Neuronal stem cell (in vitro differentiated cells): ENCODE measurements around the gene P2RY12.

ENCODE experiments used
- DNase-seq: peaks from one replicate; pipeline ENCODE4 v3.0.0-alpha.2; 2013; ENCODE audit warnings: low spot score
- H2AFZ ChIP-seq: one replicate; pipeline ENCODE4 v1.6.1; 2013; ENCODE audit warnings: mild to moderate bottlenecking, low read length, inconsistent platforms
- H2AK5ac ChIP-seq: 2 replicates; pipeline ENCODE4 v1.6.1; 2013; ENCODE audit warnings: low read depth, mild to moderate bottlenecking, inconsistent platforms, low read length, moderate library complexity, mixed read lengths
- H2BK120ac ChIP-seq: 2 replicates; pipeline ENCODE4 v1.6.1; 2013; ENCODE audit warnings: low read depth, mild to moderate bottlenecking, inconsistent platforms, low read length, moderate library complexity, mixed read lengths
- H2BK12ac ChIP-seq: one replicate; pipeline ENCODE4 v1.6.1; 2013; ENCODE audit warnings: low read length, inconsistent platforms
- H2BK15ac ChIP-seq: 2 replicates; pipeline ENCODE4 v1.6.1; 2013; ENCODE audit warnings: mild to moderate bottlenecking, low read length, inconsistent platforms, mixed read lengths
- H2BK5ac ChIP-seq: one replicate; pipeline ENCODE4 v1.6.1; 2013; ENCODE audit warnings: inconsistent platforms, mild to moderate bottlenecking, low read length, moderate library complexity
- H3K14ac ChIP-seq: one replicate; pipeline ENCODE4 v1.6.1; 2013; ENCODE audit warnings: low read length, inconsistent platforms
- H3K18ac ChIP-seq: 2 replicates; pipeline ENCODE4 v1.6.1; 2013; ENCODE audit warnings: low read length, inconsistent platforms
- H3K23ac ChIP-seq: 2 replicates; pipeline ENCODE4 v1.6.1; 2013; ENCODE audit warnings: low read depth, mild to moderate bottlenecking, mixed read lengths, low read length, inconsistent platforms; ENCODE audit not compliant: poor library complexity
- H3K27ac ChIP-seq: replicated peaks from 3 replicates; pipeline ENCODE4 v1.5.1; 2013; ENCODE audit warnings: low read length, inconsistent platforms
- H3K27me3 ChIP-seq, 3 experiments: 2 replicates each; pipeline ENCODE4 v1.6.1; 2013; ENCODE audit warnings: low read length in 3 of 3, mild to moderate bottlenecking in 2 of 3, inconsistent platforms in 1 of 3, low read depth in 1 of 3, mixed read lengths in 1 of 3, moderate library complexity in 1 of 3; ENCODE audit not compliant: control insufficient read depth in 3 of 3, insufficient read depth in 3 of 3
- H3K36me3 ChIP-seq, 2 donors: replicated peaks in 1 of 2; 2 replicates each; pipeline ENCODE4 v1.6.1; 2013; ENCODE audit warnings: low read length in 2 of 2; ENCODE audit not compliant: control insufficient read depth in 2 of 2, insufficient read depth in 2 of 2
- H3K4ac ChIP-seq: 2 replicates; pipeline ENCODE4 v1.6.1; 2013; ENCODE audit warnings: inconsistent platforms, mild to moderate bottlenecking, low read length, moderate library complexity
- H3K4me1 ChIP-seq, 2 donors: 1 replicate in 1 of 2; 2 replicates in 1 of 2; pipeline ENCODE4 v1.6.1; 2013; ENCODE audit warnings: low read length in 2 of 2, low read depth in 1 of 2; ENCODE audit not compliant: control insufficient read depth in 2 of 2, insufficient read depth in 1 of 2
- H3K4me2 ChIP-seq: one replicate; pipeline ENCODE4 v1.6.1; 2013; ENCODE audit warnings: mild to moderate bottlenecking, low read length, inconsistent platforms; ENCODE audit not compliant: insufficient read depth, poor library complexity, severe bottlenecking
- H3K4me3 ChIP-seq, 2 donors: 2 replicates each; pipeline ENCODE4 v1.5.1; 2013; ENCODE audit warnings: low read length in 2 of 2, mild to moderate bottlenecking in 2 of 2, inconsistent platforms in 1 of 2, moderate library complexity in 1 of 2
- H3K79me1 ChIP-seq: one replicate; pipeline ENCODE4 v1.6.1; 2013; ENCODE audit warnings: low read depth, mild to moderate bottlenecking, inconsistent platforms, low read length, moderate library complexity
- H3K9ac ChIP-seq: one replicate; pipeline ENCODE4 v1.6.1; 2013; ENCODE audit warnings: mild to moderate bottlenecking, low read depth, low read length, inconsistent platforms; ENCODE audit not compliant: poor library complexity
- H3K9me3 ChIP-seq, 2 donors: replicated peaks in 1 of 2; 2 replicates each; pipeline versions ENCODE3 to v1.6.1; 2013; ENCODE audit warnings: low read length in 2 of 2, mild to moderate bottlenecking in 2 of 2, inconsistent platforms in 1 of 2, low read depth in 1 of 2, mixed read lengths in 1 of 2, moderate library complexity in 1 of 2; ENCODE audit not compliant: control insufficient read depth in 2 of 2, insufficient read depth in 1 of 2
- H4K8ac ChIP-seq: one replicate; pipeline ENCODE4 v1.6.1; 2013; ENCODE audit warnings: low read depth, mild to moderate bottlenecking, inconsistent platforms, low read length, moderate library complexity
- H4K91ac ChIP-seq: one replicate; pipeline ENCODE4 v1.6.1; 2013; ENCODE audit warnings: low read length, low read depth, mild to moderate bottlenecking, inconsistent platforms; ENCODE audit not compliant: poor library complexity
- WGBS, 2 donors: extraction: QIAGEN DNeasy Blood & Tissue Kit; methylation state at CpG; one replicate each; pipeline ENCODE4 v1.1.7; 2013; ENCODE audit warnings: missing lambda C conversion rate in 2 of 2, mixed read lengths in 1 of 2; ENCODE audit not compliant: insufficient read length in 2 of 2, insufficient replicate concordance in 1 of 2; ENCODE audit errors: extremely low coverage in 2 of 2; 5-methylcytosine and 5-hydroxymethylcytosine counted together

Gene P2RY12

DNA sequence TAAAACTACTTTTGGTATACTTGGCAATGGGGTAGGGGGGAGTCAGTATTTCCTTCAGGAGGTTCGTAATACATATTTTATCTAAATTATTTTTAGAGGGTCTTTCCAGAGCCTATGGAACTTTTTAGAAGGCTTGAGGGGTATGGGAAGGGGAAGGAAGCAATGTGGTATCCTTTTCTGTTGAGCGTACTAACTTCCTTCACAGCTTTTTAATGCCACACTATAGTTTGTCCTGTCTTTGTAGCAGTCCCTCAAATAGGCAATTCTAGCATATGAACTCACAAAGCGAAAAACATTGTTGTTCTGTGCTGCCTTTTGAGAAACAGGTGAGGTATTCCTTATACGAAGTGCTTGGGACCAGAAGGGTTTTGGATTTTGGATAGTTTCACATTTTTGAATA lies 32.9 kb downstream of the P2RY12 start:
- Histone ChIP-seq H2AK5ac (no peak overlapping the region), H3K36me3 (peaks cover 0 to 2% of the 10 kb centered on the region in 2 donors), H3K14ac (no peak overlapping the region), H3K4ac (no peak overlapping the region), H3K4me3 (no peak overlapping the region), H3K23ac (no peak overlapping the region), H4K8ac (no peak overlapping the region), H2BK5ac (no peak overlapping the region), H4K91ac (no peak overlapping the region), H3K9me3 (no peaks in the 10 kb centered on the region), H3K4me2 (no peak overlapping the region), H3K9ac (no peak overlapping the region), H2BK12ac (no peak overlapping the region), H3K4me1 (peaks cover 0 to 4% of the 10 kb centered on the region in 2 donors), H2AFZ (no peak overlapping the region), H3K27ac (no peak overlapping the region), H3K27me3 (no peaks in the 10 kb centered on the region), H2BK120ac (no peak overlapping the region), H2BK15ac (no peak overlapping the region), H3K18ac (no peak overlapping the region), H3K79me1 (no peaks in the 10 kb centered on the region)
- DNase-seq, result no peak
- no CpG with 5 or more reads among the region's 4 CpGs for WGBS, 2 donors

DNA sequence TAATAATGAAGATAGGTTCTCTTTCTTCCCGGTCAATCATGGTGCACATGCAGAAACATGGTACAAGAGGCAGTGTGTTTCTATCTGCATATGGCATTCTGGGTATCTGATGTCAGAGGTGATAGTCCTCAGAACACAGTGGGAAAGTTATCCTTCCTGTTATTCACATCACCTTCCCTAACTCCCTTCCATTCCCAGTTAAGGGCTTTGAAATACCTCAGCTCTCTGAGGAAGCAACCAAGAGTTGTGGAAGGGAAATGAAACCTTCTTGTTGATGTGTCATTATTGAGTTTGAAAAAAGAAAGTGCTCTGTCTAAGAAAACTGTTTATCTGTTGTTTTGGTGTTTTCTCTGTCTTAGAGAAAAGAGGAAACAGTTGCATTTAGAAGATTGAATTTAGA lies 33.3 kb downstream of the P2RY12 start:
- no peak overlapping the region for H3K18ac ChIP-seq
- no peaks in the 10 kb centered on the region for H3K9me3 ChIP-seq
- no peak overlapping the region for H3K27ac ChIP-seq
- no peak for DNase-seq
- H3K23ac ChIP-seq, result no peak overlapping the region
- H3K79me1 ChIP-seq, result no peaks in the 10 kb centered on the region
- H3K4me1 ChIP-seq, result peaks cover 0 to 4% of the 10 kb centered on the region in 2 donors
- no peak overlapping the region for H4K8ac ChIP-seq
- H2BK15ac ChIP-seq, result no peak overlapping the region
- peaks cover 0 to 2% of the 10 kb centered on the region in 2 donors for H3K36me3 ChIP-seq
- H2AFZ ChIP-seq, result no peak overlapping the region
- no CpG with 5 or more reads among the region's 1 CpG for WGBS, 2 donors
- no peak overlapping the region for H2AK5ac ChIP-seq
- H3K4ac ChIP-seq, result no peak overlapping the region
- H2BK120ac ChIP-seq, result no peak overlapping the region
- no peak overlapping the region for H3K14ac ChIP-seq
- no peak overlapping the region for H2BK12ac ChIP-seq
- H3K27me3 ChIP-seq, result no peaks in the 10 kb centered on the region
- no peak overlapping the region for H3K9ac ChIP-seq
- H3K4me3 ChIP-seq, result no peak overlapping the region
- H2BK5ac ChIP-seq, result no peak overlapping the region
- no peak overlapping the region for H4K91ac ChIP-seq
- H3K4me2 ChIP-seq, result no peak overlapping the region

DNA sequence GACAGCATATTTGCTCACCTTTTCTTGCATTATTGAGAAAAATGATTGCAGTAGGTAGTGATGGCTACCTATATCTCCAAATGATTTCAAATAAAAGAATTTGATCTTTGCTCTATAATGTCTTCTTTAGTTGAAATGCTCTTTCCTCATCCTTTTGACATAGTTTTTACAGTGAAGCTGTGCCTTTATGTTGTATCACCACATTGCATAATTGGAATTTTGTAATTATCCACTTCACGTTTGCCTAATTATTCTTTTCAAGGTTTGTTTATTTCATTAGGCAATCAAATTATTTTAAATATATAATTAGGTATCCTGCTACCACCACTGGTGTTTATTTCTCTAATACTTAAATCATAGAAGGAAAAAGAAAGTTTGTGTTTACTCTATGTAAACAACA lies 33.9 kb downstream of the P2RY12 start:
- Histone ChIP-seq H4K8ac (no peak overlapping the region), H3K79me1 (no peaks in the 10 kb centered on the region), H2BK15ac (no peak overlapping the region), H3K4me3 (no peak overlapping the region), H3K9ac (no peak overlapping the region), H4K91ac (no peak overlapping the region), H2AK5ac (no peak overlapping the region), H3K18ac (no peak overlapping the region), H3K27ac (no peak overlapping the region), H2BK120ac (no peak overlapping the region), H3K27me3 (no peaks in the 10 kb centered on the region), H3K4ac (no peak overlapping the region), H3K4me1 (peaks cover 0 to 4% of the 10 kb centered on the region in 2 donors), H3K36me3 (no peaks in the 10 kb centered on the region), H3K4me2 (no peak overlapping the region), H2BK12ac (no peak overlapping the region), H2BK5ac (no peak overlapping the region), H2AFZ (no peak overlapping the region), H3K14ac (no peak overlapping the region), H3K23ac (no peak overlapping the region), H3K9me3 (no peaks in the 10 kb centered on the region)
- WGBS, 2 donors, result no CpG with 5 or more reads among the region's 1 CpG
- no peak for DNase-seq

DNA sequence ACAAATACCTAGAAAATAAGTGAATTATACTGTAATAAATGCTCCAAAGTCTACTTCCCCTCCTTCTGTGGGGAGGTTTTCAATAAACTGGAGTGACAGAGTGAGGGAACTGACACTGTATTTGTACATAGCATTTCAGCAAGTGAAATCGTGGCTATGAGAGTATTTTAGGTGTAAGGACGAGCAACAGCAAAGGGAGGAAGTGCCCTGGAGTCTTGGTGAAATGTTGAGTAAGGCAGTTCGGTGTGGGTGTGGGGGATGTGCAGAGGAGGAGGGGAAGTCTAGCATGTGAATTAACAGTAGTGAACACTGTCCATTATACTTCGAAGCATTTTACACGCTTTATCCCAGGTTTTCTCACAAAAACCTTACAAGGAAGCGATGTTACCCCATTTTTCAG lies 37.1 kb downstream of the P2RY12 start:
- H4K91ac ChIP-seq, result no peak overlapping the region
- no peak for DNase-seq

More for the DNA sequence above, 37.1 kb downstream of the P2RY12 start:
- H3K9me3 ChIP-seq, result no peaks in the 10 kb centered on the region
- no peak overlapping the region for H2BK5ac ChIP-seq
- H2BK15ac ChIP-seq, result no peak overlapping the region
- H3K18ac ChIP-seq, result no peak overlapping the region
- no peak overlapping the region for H3K27ac ChIP-seq
- H2AK5ac ChIP-seq, result no peak overlapping the region
- H3K23ac ChIP-seq, result no peak overlapping the region
- H3K4me2 ChIP-seq, result no peak overlapping the region
- H2BK12ac ChIP-seq, result no peak overlapping the region
- H2BK120ac ChIP-seq, result no peak overlapping the region
- no peak overlapping the region for H3K9ac ChIP-seq
- no peaks in the 10 kb centered on the region for H3K79me1 ChIP-seq
- no peaks in the 10 kb centered on the region for H3K27me3 ChIP-seq
- H4K8ac ChIP-seq, result no peak overlapping the region
- peaks cover 0 to 4% of the 10 kb centered on the region in 2 donors for H3K4me1 ChIP-seq
- H3K4me3 ChIP-seq, result no peak overlapping the region
- no peak overlapping the region for H3K14ac ChIP-seq
- H2AFZ ChIP-seq, result peak overlapping the region; percentile 14
- no peaks in the 10 kb centered on the region for H3K36me3 ChIP-seq
- no peak overlapping the region for H3K4ac ChIP-seq
- no CpG with 5 or more reads among the region's 6 CpGs for WGBS, 2 donors
